Liver (tissue), 9 donors: Measurements from ENCODE around the gene C1QTNF4. TPM values are rescaled to one million over a fixed set of nuclear protein-coding genes. Genes with fewer than 3 reads are reported as not detected.

Experiments used
- DNase-seq: peaks from one replicate; pipeline ENCODE4 v3.0.0-alpha.2; 2017; ENCODE audit warnings: low spot score
- H3K27ac ChIP-seq, 2 donors: one replicate each; pipeline ENCODE4 v1.7.0; 2013; ENCODE audit warnings: inconsistent platforms in 2 of 2, low read length in 2 of 2, control low read depth in 1 of 2, low read depth in 1 of 2, mild to moderate bottlenecking in 1 of 2
- H3K27me3 ChIP-seq, 4 donors: one replicate each; pipeline versions ENCODE4 v1.6.1 to v1.7.0; 2013; ENCODE audit warnings: low read length in 3 of 4, inconsistent platforms in 1 of 4, mild to moderate bottlenecking in 1 of 4, moderate library complexity in 1 of 4; ENCODE audit not compliant: control insufficient read depth in 4 of 4, insufficient read depth in 4 of 4
- H3K36me3 ChIP-seq, 4 donors: one replicate each; pipeline versions ENCODE4 v1.6.1 to v1.7.0; 2013; ENCODE audit warnings: low read length in 3 of 4, mild to moderate bottlenecking in 3 of 4, low read depth in 1 of 4, moderate library complexity in 1 of 4; ENCODE audit not compliant: control insufficient read depth in 4 of 4, insufficient read depth in 3 of 4
- H3K4me1 ChIP-seq, 4 donors: one replicate each; pipeline versions ENCODE4 v1.6.1 to v1.7.0; 2013; ENCODE audit warnings: low read length in 3 of 4, mild to moderate bottlenecking in 3 of 4, moderate library complexity in 1 of 4; ENCODE audit not compliant: control insufficient read depth in 4 of 4, insufficient read depth in 4 of 4
- H3K4me3 ChIP-seq, 3 donors: one replicate each; pipeline versions ENCODE4 v1.6.1 to v1.7.0; 2013; ENCODE audit warnings: low read length in 3 of 3, control low read depth in 1 of 3, low read depth in 1 of 3, mild to moderate bottlenecking in 1 of 3
- H3K9ac ChIP-seq, 2 donors: one replicate each; pipeline ENCODE4 v1.7.0; 2013; ENCODE audit warnings: low read length in 2 of 2, mild to moderate bottlenecking in 2 of 2, moderate library complexity in 2 of 2, control low read depth in 1 of 2, low read depth in 1 of 2
- H3K9me3 ChIP-seq, 4 donors: one replicate each; pipeline versions ENCODE4 v1.6.1 to v1.7.0; 2013; ENCODE audit warnings: low read length in 3 of 4; ENCODE audit not compliant: control insufficient read depth in 4 of 4
- CTCF ChIP-seq: fragments of 150-350 bp; IDR thresholded peaks from 2 replicates; pipeline ENCODE4 v1.5.1; 2017; ENCODE audit warnings: improper control_type of control experiment, low read depth, low read length; ENCODE audit not compliant: missing input control
- EGR1 ChIP-seq, 2 donors: IDR thresholded peaks; 2 replicates each; pipeline ENCODE4 v1.6.1; 2016 to 2018; ENCODE audit warnings: antibody characterized with exemption in 2 of 2, low read depth in 2 of 2
- FOXA1 ChIP-seq: IDR thresholded peaks from 2 replicates; pipeline ENCODE4 v1.6.1; 2016; ENCODE audit warnings: antibody characterized with exemption
- FOXA2 ChIP-seq: IDR thresholded peaks from 2 replicates; pipeline ENCODE4 v1.6.1; 2016; ENCODE audit warnings: antibody characterized with exemption
- GABPA ChIP-seq, 2 donors: IDR thresholded peaks in 1 of 2; conservative IDR thresholded peaks in 1 of 2; 2 replicates each; pipeline ENCODE4 v1.6.1; 2016; ENCODE audit warnings: antibody characterized with exemption in 2 of 2, mild to moderate bottlenecking in 1 of 2, moderate library complexity in 1 of 2
- HNF4A ChIP-seq, 2 donors: conservative IDR thresholded peaks; 2 replicates each; pipeline ENCODE4 v1.6.1; 2016; ENCODE audit warnings: antibody characterized with exemption in 2 of 2, mild to moderate bottlenecking in 2 of 2
- HNF4G ChIP-seq: IDR thresholded peaks from 2 replicates; pipeline ENCODE4 v1.6.1; 2016; ENCODE audit warnings: antibody characterized with exemption
- JUND ChIP-seq, 2 donors: IDR thresholded peaks; 2 replicates each; pipeline ENCODE4 v1.6.1; 2016; ENCODE audit warnings: antibody characterized with exemption in 2 of 2
- MAX ChIP-seq: IDR thresholded peaks from 2 replicates; pipeline ENCODE4 v1.6.1; 2016; ENCODE audit warnings: antibody characterized with exemption
- NR2F2 ChIP-seq: IDR thresholded peaks from 2 replicates; pipeline ENCODE4 v1.6.1; 2016; ENCODE audit warnings: antibody characterized with exemption
- RAD21 ChIP-seq, 2 donors: IDR thresholded peaks; 2 replicates each; pipeline ENCODE4 v1.6.1; 2016; ENCODE audit warnings: antibody characterized with exemption in 2 of 2, mild to moderate bottlenecking in 2 of 2
- RXRA ChIP-seq, 2 donors: IDR thresholded peaks; 2 replicates each; pipeline ENCODE4 v1.6.1; 2017 to 2018; ENCODE audit warnings: antibody characterized with exemption in 2 of 2, mild to moderate bottlenecking in 1 of 2
- TAF1 ChIP-seq: conservative IDR thresholded peaks from 2 replicates; pipeline ENCODE4 v1.6.1; 2016; ENCODE audit warnings: antibody characterized with exemption, mild to moderate bottlenecking
- YY1 ChIP-seq: IDR thresholded peaks from 2 replicates; pipeline ENCODE4 v1.6.1; 2016; ENCODE audit warnings: antibody characterized with exemption, mild to moderate bottlenecking
- ZBTB33 ChIP-seq: IDR thresholded peaks from 2 replicates; pipeline ENCODE4 v1.6.1; 2016; ENCODE audit warnings: antibody characterized with exemption
- WGBS: extraction: QIAGEN DNeasy Blood & Tissue Kit; methylation state at CpG from one replicate; pipeline ENCODE4 v1.1.7; 2013; 5-methylcytosine and 5-hydroxymethylcytosine counted together
- polyA plus RNA-seq, 2 donors: library from polyadenylated mRNA; stranded (reverse) in 1 of 2; unstranded in 1 of 2; fragments of 200-250 nt in 1 of 2; fragments of >200 nt in 1 of 2; fragmentation: Nextera tagmentation in 1 of 2; extraction: Ambion mirVana in 1 of 2; gene quantifications; one replicate each; pipeline versions ENCODE4 v1.2.1 to v1.2.3, GENCODE V29; 2013 to 2015
- total RNA-seq, 2 donors: library from RNA; depleted of rRNA; stranded (reverse); fragments of >200 nt; gene quantifications; one replicate each; pipeline ENCODE4 v1.2.3, GENCODE V29; 2014
- TF ChIP-seq, protein P1 (sequence below): IDR thresholded peaks from 2 replicates; pipeline ENCODE4 v1.6.1; 2016; ENCODE audit warnings: antibody characterized with exemption
- donor health status: healthy.
- donor health status: healthy.
- donor health status: healthy.
- donor health status: healthy.
- donor health status: healthy.

The C1QTNF4 gene
- total and polyA plus RNA-seq, 4 donors: 0.08 to 1.8 (median 0.32) TPM

DNA sequence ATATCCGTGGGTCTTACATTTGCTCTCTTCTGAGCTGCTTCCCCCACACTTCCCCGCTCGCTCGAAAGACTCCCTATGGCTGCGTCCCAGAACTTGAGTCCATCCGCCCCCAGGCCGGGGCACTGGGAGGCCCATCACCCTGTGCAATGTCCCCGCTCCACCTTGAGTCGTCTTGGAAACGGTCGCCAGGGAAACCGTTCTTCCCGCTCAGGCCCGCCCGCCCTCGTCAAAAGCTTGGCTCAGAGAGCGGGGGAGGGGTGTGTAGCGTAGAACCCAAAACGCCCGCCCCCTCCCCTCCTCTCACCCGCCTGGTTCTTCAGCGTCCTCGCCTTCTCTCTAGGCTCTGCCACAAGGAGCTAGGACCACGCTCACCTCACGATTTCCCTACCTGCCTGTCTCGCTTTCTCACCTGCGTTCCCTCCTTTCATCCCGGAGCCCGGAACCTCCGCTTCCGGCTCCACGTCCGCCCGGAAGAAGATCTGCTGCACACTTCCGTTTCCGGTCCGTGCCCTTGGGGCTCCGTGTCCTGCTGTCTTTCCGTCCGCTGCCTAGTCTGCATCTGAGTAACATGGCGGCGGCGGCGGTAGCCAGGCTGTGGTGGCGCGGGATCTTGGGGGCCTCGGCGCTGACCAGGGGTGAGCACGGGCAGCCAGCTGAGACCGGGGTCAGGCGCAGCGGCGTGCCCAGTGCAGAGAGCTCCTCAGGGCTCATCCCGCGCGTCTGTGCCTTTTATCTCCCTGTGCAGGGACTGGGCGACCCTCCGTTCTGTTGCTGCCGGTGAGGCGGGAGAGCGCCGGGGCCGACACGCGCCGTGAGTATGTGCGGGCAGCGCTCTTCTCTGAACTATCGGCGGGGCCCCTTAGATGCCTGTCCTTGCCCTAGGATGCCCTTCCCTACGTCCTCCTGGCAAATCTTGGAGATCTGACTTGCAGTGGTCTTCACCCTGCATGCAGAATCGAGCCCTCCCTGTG, 15.4 kb downstream of the C1QTNF4 start, which contains the start of the genes KBTBD4 and NDUFS3 (continued):
- TF ChIP-seq EGR1 (IDR thresholded peaks at IDR 0.05; ENCODE audit: low read depth in 2 of 2): peak; percentile 79 to 87
- peak; percentile 88 for TF ChIP-seq MAX
- TF ChIP-seq JUND (IDR thresholded peaks at IDR 0.05): no peak
- TF ChIP-seq TAF1: peak; percentile 26
- TF ChIP-seq ZBTB33: no peak

GRCh38 chr11:47577460-47578041, 16.7 kb downstream of the C1QTNF4 start:
- 89% methylated on average over 13 of the region's 13 CpGs for WGBS
- TF ChIP-seq HNF4G: no peak
- TF ChIP-seq RAD21 (IDR thresholded peaks at IDR 0.05): no peak
- no peak for TF ChIP-seq HNF4A (conservative IDR thresholded peaks at IDR 0.05)
- TF ChIP-seq, protein P1, sequence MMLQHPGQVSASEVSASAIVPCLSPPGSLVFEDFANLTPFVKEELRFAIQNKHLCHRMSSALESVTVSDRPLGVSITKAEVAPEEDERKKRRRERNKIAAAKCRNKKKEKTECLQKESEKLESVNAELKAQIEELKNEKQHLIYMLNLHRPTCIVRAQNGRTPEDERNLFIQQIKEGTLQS: no peak
- TF ChIP-seq CTCF: no peak
- no peak for TF ChIP-seq NR2F2
- no peak for TF ChIP-seq FOXA1
- no peak for TF ChIP-seq GABPA (IDR thresholded peaks at IDR 0.05 in 1 of 2, conservative IDR thresholded peaks at IDR 0.05 in 1 of 2)
- TF ChIP-seq YY1: no peak
- H3K4me3 ChIP-seq: peak overlapping the region in 1 of 3 donors; percentile 90
- H3K27ac ChIP-seq: no peak overlapping the region
- peaks cover 8 to 46% (median 40%) of the 10 kb centered on the region in 4 donors for H3K4me1 ChIP-seq
- peak overlapping the region in 1 of 2 donors; percentile 42 for H3K9ac ChIP-seq
- no peaks in the 10 kb centered on the region for H3K9me3 ChIP-seq
- peaks cover 1 to 23% (median 17%) of the 10 kb centered on the region in 4 donors for H3K36me3 ChIP-seq
- no peaks in the 10 kb centered on the region for H3K27me3 ChIP-seq
- DNase-seq: no peak

DNA sequence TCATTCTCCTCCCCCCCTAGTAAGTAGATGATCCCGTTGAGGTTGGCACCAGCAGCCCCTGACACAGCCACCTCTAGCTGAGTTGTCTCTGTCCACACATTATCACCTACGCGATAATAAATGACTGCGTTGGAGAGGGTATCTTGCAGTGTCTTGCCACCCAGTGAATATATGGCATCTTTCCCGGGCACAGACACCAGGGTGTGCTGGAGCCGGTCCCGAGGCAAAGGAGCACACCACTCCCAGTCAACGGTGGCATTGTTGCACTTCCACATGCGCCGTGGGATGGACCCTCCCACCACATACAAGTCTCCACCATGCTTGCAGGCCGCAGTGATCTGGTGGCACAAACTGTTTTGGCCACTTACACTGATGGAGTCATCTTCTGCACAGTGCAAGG, 20.9 kb downstream of the C1QTNF4 start:
- Histone ChIP-seq H3K9ac (no peak overlapping the region), H3K27me3 (no peaks in the 10 kb centered on the region), H3K4me1 (peaks cover 6 to 44% (median 37%) of the 10 kb centered on the region in 4 donors), H3K9me3 (no peaks in the 10 kb centered on the region), H3K4me3 (no peak overlapping the region), H3K36me3 (peaks cover 0 to 15% (median 4%) of the 10 kb centered on the region in 4 donors), H3K27ac (no peak overlapping the region)
- 49% methylated on average over 11 of the region's 11 CpGs for WGBS
- DNase-seq: no peak
- TF ChIP-seq GABPA (IDR thresholded peaks at IDR 0.05 in 1 of 2, conservative IDR thresholded peaks at IDR 0.05 in 1 of 2): no peak
- no peak for TF ChIP-seq FOXA2
- TF ChIP-seq, protein P1: no peak
- no peak for TF ChIP-seq HNF4A (conservative IDR thresholded peaks at IDR 0.05)
- no peak for TF ChIP-seq FOXA1
- no peak for TF ChIP-seq HNF4G
- no peak for TF ChIP-seq CTCF
- no peak for TF ChIP-seq RAD21 (IDR thresholded peaks at IDR 0.05)
- no peak for TF ChIP-seq EGR1 (IDR thresholded peaks at IDR 0.05; ENCODE audit: low read depth in 2 of 2)
- no peak for TF ChIP-seq MAX
- no peak for TF ChIP-seq TAF1
- TF ChIP-seq JUND (IDR thresholded peaks at IDR 0.05): no peak
- TF ChIP-seq RXRA (IDR thresholded peaks at IDR 0.05): no peak
- TF ChIP-seq ZBTB33: no peak
- TF ChIP-seq NR2F2: no peak
